GM19468 (cell line): ENCODE data around the gene NAV1.
"Not testable (repeated sequence)": the region's sequence is repeated elsewhere in the genome, so short reads cannot be mapped to it uniquely, and the experiment has no call there.

Source experiments
- ATAC-seq: cut with Tn5 transposase; IDR thresholded peaks from one replicate; pipeline ENCODE4 v1.9.1; 2021; ENCODE audit warnings: mild to moderate bottlenecking, moderate library complexity, moderate number of reproducible peaks; ENCODE audit not compliant: unreplicated experiment; ENCODE audit errors: extremely low read depth

NAV1 gene

DNA sequence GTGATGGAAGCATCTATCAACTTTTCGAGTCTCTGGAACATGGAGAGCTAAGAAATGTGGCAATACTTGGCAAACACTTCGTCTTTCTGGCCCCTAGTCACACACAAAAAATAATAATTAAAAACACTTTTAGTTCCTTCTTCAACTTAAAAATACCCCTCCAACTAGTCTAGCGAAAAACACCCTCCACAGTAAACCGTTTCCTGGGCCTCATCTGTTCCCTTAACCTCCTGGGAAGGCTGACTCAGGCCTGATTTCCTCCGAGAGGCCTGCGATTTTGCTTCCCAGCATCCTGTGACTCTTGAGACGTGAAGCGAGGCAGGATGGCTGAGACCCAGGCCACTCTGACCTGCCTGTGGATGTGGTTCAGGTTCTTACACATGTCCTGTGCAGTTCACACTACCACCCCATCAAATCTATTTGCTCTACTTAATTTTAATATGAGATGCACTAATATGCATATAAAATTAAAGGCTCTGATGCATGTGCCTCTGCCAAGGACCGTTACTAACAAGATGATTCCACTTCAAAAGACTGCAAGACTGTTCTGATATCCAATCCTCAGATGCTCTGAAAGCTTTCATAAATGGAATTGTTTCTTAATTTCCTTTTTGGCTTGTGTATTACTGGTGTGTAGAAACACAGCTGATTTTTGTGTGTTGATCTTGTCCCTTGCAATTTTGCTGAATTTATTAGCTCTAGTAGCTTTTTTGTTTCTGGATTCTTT lies 3.5 kb downstream of the NAV1 start:
- no peak for ATAC-seq

DNA sequence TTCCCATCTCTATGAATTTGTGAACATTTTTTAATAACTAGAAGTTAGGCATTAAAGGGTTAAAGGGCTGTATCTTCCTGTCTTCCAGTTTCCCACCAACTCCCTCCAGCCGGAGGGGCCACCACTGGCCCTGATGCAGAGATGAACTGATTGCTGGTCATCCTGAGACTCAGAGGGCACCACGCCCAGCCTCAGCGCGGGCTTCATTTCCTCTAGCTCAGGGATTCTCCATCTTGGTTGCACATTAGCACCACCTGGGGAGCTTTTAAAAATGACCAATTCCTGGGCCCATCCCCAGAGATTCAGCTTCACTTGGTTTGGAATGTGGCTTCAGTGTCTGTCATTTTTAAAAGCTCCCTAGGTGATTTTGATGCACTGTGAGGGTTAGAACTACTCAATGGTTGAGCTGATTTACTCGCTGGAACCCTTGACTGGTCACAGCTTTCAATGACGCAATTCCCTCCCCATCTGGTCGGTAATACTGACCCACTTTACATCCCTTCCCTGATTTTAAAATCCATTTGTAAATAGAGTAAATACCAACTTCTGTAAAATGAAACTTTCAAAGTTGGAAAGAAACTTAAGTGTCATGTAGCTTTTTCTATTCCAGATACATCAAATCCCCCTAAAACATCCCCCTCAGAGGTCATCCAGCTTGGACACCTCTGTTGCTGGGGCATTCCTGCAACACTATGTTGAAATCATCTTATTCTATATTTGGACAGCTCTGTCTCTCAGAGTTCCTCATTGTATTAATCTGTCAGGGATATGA lies 5.1 kb downstream of the NAV1 start:
- no peak for ATAC-seq

- ATAC-seq = no peak
Measured at GRCh38 chr1:201544710-201545109, 5.8 kb downstream of the NAV1 start.

- no peak for ATAC-seq
Measured at GRCh38 chr1:201545851-201546492, 7.0 kb downstream of the NAV1 start.

GRCh38 chr1:201549522-201549921 lies 10.6 kb downstream of the NAV1 start:
- not testable (repeated sequence) for ATAC-seq

DNA sequence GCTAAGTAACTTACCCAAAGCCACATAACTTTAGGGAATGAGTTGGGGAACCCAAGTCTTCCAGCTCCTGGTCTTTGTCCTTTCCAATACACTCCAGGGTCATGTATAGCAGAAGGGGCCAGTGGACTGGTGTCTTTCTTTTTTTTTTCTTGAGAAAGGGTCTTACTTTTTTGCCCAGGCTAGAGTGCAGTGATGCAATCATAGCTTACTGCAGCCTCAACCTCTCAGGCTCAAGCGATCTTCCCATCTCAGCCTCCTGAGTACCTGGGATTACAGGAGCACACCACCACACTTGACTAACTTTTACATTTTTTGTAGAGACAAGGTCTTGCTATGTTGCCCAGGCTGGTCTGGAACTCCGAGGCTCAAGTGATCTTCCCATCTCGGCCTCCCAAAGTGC lies 12.2 kb downstream of the NAV1 start:
- ATAC-seq = no peak

GRCh38 chr1:201551877-201552731 lies 13.2 kb downstream of the NAV1 start:
- no peak for ATAC-seq

GRCh38 chr1:201552941-201553351 lies 14.0 kb downstream of the NAV1 start:
- no peak for ATAC-seq

GRCh38 chr1:201553496-201554189 lies 14.7 kb downstream of the NAV1 start:
- no peak for ATAC-seq

GRCh38 chr1:201554190-201554600 lies 15.3 kb downstream of the NAV1 start:
- ATAC-seq = no peak

GRCh38 chr1:201554789-201555592 lies 16.1 kb downstream of the NAV1 start:
- no peak for ATAC-seq

GRCh38 chr1:201555593-201555945 lies 16.6 kb downstream of the NAV1 start:
- no peak for ATAC-seq

GRCh38 chr1:201556841-201557571 lies 18.1 kb downstream of the NAV1 start:
- no peak for ATAC-seq

DNA sequence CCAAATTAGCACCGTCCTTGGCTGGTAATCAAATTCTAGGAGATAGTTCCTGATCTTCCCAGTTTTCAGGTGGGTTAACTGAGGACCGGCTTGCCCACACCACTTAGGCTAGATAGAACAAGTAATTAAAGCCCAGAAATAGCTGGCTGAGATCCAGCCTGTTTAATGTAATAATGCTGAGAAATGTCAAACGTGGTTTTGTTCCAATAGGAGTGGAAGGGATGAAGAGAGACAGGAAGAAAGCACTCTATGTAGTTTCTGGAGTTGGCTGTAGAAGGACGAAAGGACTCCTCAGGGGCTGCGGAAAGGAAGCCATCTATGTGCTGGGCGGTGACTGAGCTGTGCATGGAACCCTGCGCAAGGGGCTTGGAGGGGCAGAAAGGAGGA lies 18.6 kb downstream of the NAV1 start:
- ATAC-seq = no peak

DNA sequence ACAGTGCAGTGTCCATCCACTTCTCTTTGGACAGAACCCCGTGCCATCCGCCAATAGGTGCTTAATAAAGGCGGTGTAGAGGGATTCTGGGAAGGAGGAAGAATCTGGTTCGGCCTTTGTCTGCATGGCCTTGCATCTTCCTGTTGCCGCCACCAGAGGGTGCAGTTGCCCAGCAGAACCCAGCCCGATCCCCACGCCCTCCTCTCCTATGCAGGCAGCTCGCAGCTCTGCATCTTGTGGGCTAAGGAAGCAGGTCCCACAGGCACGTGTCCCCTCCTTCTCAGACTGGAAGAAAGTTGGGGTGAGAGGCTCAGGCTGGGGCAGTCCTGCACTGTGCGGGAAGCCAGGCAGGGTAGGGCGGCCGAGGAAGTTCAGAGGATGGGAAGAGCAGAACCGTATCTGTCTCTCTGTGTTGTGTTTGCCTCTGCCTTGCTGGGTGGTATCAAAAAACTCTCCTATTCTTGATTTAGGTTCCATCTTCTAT lies 20.8 kb downstream of the NAV1 start:
- ATAC-seq = no peak

DNA sequence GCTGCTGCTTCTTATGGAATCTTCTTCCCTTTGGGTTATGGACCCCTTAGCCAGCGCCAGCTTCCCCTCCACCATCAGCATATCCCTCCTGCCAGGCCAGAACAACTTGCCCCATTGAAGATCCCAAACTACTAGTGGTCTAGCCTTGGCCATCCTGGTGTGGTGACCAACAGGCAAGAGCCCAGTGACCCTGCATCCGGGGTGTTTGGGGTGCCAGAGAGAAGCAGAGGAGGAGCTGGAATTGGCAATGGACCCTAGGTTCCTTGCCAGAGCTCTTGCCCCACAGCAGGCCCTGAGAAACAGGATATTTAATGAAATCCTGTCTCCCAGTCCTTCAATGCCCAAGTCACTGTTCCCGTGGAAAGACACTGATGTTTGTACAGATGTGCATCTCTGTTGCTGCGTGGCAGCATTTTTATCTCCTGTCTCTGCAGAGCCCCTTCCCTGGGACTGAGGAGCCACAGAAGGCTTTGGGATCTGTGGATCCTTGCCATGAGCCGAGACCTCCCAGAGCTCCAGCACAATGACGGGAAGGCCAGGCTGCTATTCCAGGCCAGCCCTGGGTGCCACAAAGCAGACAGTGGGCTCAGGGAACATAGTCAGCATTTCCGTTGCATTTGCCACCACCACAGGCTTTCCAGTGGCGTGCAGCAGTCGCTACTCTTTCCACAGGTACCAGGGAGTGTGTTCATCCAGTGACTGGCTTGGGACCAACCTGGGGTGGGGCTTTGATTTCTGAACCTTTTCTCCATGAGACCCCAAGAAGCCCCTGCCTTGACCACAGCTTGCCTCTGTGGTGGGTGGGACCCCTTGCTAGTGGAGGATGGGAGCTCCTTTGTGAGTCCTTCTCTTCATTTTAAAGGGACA lies 21.6 kb downstream of the NAV1 start:
- ATAC-seq = no peak

- no peak for ATAC-seq
Measured at GRCh38 chr1:201561195-201561564, 22.3 kb downstream of the NAV1 start.
